Mucosa of descending colon (tissue), 3 donors: Measurements from ENCODE around the gene FUBP3. TPM values are rescaled to one million over a fixed set of nuclear protein-coding genes. Genes with fewer than 3 reads are reported as not detected.

Experiments used
- ATAC-seq: fragments of 200-7000 bp; cut with Tn5 transposase; one replicate; pipeline ENCODE4 v1.9.1; 2020; ENCODE audit warnings: mild to moderate bottlenecking, moderate library complexity
- DNase-seq, 3 donors: peaks; one replicate each; pipeline ENCODE4 v3.0.0-alpha.2; 2020
- H3K36me3 ChIP-seq: fragments of 200-600 bp; one replicate; pipeline ENCODE4 v1.8.0; 2021; ENCODE audit warnings: low read depth, mild to moderate bottlenecking
- H3K4me1 ChIP-seq: fragments of 200-600 bp; one replicate; pipeline ENCODE4 v1.8.0; 2021; ENCODE audit warnings: low read depth, mild to moderate bottlenecking
- H3K4me3 ChIP-seq: fragments of 200-600 bp; one replicate; pipeline ENCODE4 v1.8.0; 2021; ENCODE audit warnings: mild to moderate bottlenecking
- H3K9me3 ChIP-seq: fragments of 200-600 bp; one replicate; pipeline ENCODE4 v1.8.0; 2021; ENCODE audit warnings: mild to moderate bottlenecking
- intact Hi-C, 2 donors: fragments of 100-400 bp; cut with DNase I in 1 of 2; cut with micrococcal nuclease in 1 of 2; formaldehyde crosslinking; loops; one replicate each; pipeline versions ENCODE4 v1.11.0 to v1.11.1; 2022; cut with DNase I, micrococcal nuclease
- total RNA-seq, 3 donors: library from RNA; stranded (reverse); fragmentation: NEBNext Ultra II Directional in 2 of 3; extraction: Animal tissue kit (Norgen Biotek cat#: 25700) in 2 of 3; gene quantifications; one replicate each; pipeline versions ENCODE4 v1.2.1 to v1.2.4, GENCODE V29; 2021 to 2023
- TF ChIP-seq, protein P1 (sequence below): fragments of 200-600 bp; IDR thresholded peaks from one replicate; pipeline ENCODE4 v1.8.0; 2022; ENCODE audit warnings: antibody characterized with exemption, mild to moderate bottlenecking
- donor health status: DM: no; HTN: no; CAD: no; lungs with moderate emphysema.
- donor health status: DM: no; HTN: no; CAD: no.
- donor health status: DM: no; HTN: yes; CAD: no.

FUBP3 gene
- total RNA-seq, 3 donors from 2014 or later = 36.5 to 56.5 (median 43.3) TPM

DNA sequence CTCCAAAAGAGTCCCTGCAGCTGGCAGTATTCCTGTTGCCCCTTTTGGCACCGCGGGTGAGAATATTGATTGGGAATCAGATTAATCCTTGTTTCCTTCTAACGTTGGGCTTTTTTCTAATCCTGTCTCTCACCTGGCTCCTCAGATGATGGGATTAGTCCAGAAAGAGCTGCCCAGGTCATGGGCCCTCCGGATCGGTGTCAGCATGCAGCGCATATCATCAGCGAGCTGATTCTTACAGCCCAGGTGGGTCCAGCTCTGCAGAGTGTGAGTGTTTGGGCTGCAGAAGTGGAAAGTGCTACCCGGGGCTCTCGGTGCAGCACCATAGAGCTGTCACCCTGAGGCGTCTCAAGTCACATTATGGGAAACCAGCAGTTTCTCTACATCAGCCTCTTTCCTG is 44.1 kb downstream of the FUBP3 start:
- Histone ChIP-seq H3K36me3 (peaks cover 6% of the 10 kb centered on the region), H3K4me3 (no peak overlapping the region), H3K9me3 (no peaks in the 10 kb centered on the region), H3K4me1 (no peaks in the 10 kb centered on the region)
- TF ChIP-seq, protein P1, sequence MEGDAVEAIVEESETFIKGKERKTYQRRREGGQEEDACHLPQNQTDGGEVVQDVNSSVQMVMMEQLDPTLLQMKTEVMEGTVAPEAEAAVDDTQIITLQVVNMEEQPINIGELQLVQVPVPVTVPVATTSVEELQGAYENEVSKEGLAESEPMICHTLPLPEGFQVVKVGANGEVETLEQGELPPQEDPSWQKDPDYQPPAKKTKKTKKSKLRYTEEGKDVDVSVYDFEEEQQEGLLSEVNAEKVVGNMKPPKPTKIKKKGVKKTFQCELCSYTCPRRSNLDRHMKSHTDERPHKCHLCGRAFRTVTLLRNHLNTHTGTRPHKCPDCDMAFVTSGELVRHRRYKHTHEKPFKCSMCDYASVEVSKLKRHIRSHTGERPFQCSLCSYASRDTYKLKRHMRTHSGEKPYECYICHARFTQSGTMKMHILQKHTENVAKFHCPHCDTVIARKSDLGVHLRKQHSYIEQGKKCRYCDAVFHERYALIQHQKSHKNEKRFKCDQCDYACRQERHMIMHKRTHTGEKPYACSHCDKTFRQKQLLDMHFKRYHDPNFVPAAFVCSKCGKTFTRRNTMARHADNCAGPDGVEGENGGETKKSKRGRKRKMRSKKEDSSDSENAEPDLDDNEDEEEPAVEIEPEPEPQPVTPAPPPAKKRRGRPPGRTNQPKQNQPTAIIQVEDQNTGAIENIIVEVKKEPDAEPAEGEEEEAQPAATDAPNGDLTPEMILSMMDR = no peak
- DNase-seq = no peak
- ATAC-seq = no peak
- intact Hi-C loops = no loop called here

DNA sequence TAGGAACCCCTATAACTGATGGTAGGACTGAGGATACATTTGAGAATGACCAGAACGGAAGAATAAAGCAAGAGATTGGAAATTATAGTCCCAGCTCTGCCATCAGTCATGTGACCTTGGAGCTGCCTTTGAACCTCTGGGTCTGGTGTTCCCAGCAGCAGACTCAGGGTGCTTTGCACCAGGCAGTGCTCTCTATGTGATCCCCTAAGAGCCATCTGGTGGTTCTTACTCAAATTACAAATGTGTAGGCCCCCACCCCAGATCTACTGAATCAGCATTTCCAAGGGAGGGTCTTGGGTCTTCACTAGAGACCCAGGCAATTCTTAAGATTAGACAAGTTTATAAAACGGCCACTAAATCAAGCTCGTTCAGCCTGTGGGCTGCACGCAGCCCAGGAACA is 44.8 kb downstream of the FUBP3 start:
- ATAC-seq = no peak
- Histone ChIP-seq H3K36me3 (peaks cover 6% of the 10 kb centered on the region), H3K4me1 (no peaks in the 10 kb centered on the region), H3K9me3 (no peaks in the 10 kb centered on the region), H3K4me3 (no peak overlapping the region)
- intact Hi-C loops = no loop called here
- no peak for DNase-seq
- TF ChIP-seq, protein P1 = no peak

DNA sequence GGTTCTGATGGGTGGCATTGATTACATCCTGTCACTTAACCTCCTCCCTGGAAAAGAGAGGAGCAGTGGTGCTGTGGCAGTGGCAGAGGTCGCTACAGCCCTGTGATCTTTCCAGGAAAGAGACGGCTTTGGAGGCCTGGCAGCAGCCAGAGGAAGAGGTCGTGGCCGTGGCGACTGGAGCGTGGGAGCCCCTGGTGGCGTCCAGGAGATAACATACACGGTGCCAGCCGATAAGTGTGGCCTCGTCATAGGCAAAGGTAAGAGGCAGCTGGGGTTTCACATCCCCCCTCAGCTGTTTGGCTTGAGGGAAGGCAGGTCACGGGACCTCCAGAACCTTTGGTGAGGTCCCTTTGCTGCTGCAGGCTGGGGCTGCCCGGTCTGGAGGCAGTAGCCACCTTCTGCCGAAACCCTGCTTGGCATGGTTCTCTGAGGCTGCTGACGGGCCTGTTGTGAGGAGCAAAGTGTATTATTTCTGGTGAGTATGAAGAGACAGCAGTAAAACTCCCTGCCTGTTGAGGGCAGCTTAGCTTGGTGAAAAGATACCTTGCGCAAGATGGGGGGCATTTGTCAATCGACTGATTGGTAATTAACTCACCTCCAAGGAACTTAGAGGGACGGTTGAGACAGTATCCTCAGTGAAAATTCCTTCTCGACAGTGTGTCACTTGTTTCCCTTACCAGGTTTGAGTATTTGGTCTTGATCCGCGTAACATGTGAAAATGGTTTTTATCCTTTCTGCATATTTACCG is 47.0 kb downstream of the FUBP3 start:
- TF ChIP-seq, protein P1 = no peak
- Histone ChIP-seq H3K4me3 (no peak overlapping the region), H3K4me1 (no peaks in the 10 kb centered on the region), H3K9me3 (no peaks in the 10 kb centered on the region), H3K36me3 (no peaks in the 10 kb centered on the region)
- DNase-seq = no peak
- ATAC-seq = no peak
- intact Hi-C loops = no loop called here

DNA sequence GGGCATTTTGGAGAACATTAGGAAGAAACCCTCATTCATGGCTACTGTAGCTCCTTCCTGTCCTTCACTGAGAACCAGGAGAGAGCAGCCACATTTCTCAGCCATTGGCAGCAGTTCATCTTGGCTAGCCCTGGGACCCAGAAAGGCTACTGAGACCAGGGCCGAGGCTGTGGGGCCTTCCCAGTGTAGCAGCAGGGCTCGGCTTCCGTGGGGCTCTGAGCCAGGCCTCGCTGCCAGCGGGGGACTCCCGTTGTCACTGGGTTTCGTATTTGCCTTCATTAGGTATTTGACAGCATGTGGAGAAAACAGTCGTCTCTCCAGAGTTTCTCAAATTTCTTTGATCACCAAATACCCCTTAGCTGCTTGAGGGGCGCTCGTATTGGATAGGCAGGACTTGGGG is 47.7 kb downstream of the FUBP3 start:
- H3K36me3 ChIP-seq = no peaks in the 10 kb centered on the region
- H3K9me3 ChIP-seq = no peaks in the 10 kb centered on the region
- intact Hi-C loops = no loop called here
- no peak overlapping the region for H3K4me3 ChIP-seq
- ATAC-seq (no peak), DNase-seq (no peak)
- TF ChIP-seq, protein P1 = no peak
- H3K4me1 ChIP-seq = no peaks in the 10 kb centered on the region

DNA sequence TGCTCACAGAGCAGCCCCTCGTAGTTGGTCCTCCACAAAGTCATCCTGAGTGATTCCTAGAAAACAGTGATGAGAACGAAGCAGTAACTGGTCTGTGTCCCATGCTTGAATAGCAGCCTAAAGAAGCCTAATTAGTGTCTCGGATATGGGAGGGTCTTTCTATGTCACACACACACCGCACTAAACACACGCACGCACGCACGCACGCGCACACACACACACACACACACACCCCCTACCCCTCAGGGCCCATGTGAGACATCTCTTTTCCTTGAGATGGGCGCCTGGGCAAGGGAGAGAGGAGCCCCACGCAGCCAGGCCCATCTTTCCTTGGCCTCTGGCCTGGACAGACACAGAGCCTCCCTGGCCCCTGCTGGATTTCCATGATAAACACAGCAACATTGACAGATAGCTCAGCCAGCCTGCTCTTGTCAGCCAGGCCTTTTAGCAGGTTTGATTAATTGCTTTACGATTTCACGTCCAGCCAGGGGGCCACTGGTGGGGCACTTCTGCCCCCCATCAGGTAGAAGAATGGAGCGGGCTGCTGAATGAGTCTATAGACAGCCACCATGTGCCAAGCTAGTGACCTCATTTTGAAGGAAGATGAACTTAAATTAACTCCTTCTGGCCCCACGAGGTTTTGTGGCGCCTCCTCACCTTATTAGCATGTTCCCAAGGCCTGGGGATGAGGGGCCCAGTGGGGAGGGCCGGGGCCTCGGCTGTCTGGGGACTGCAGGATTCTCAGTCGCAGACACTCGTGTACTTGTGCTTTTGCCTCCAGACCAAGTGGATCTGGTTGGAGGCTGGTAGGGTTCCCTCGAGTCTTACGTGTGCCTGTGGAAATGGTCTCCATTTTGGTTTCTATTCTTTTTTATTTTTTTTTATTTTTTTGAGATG is 48.8 kb downstream of the FUBP3 start:
- H3K4me1 ChIP-seq = no peaks in the 10 kb centered on the region
- peaks cover 5% of the 10 kb centered on the region for H3K36me3 ChIP-seq
- DNase-seq = no peak
- intact Hi-C loops = no loop called here
- H3K4me3 ChIP-seq = no peak overlapping the region
- no peaks in the 10 kb centered on the region for H3K9me3 ChIP-seq
- TF ChIP-seq, protein P1 = no peak
- ATAC-seq = no peak
